Subcutaneous abdominal adipose tissue (tissue), 5 donors: ENCODE results near the gene GJA5.
"Not testable (repeated sequence)": the region's sequence is repeated elsewhere in the genome, so short reads cannot be mapped to it uniquely, and the experiment has no call there.

Experiments used
- H3K27ac ChIP-seq: one replicate; pipeline ENCODE4 v1.7.0; 2013; ENCODE audit warnings: low read depth, mild to moderate bottlenecking, inconsistent platforms, low read length, moderate library complexity
- H3K27me3 ChIP-seq, 5 donors: one replicate each; pipeline ENCODE4 v1.7.0; 2013; ENCODE audit warnings: low read length in 5 of 5, inconsistent platforms in 1 of 5; ENCODE audit not compliant: control insufficient read depth in 5 of 5, insufficient read depth in 4 of 5
- H3K36me3 ChIP-seq, 5 donors: one replicate each; pipeline ENCODE4 v1.7.0; 2013; ENCODE audit warnings: low read length in 5 of 5; ENCODE audit not compliant: control insufficient read depth in 5 of 5, insufficient read depth in 5 of 5
- H3K4me1 ChIP-seq, 5 donors: one replicate each; pipeline ENCODE4 v1.7.0; 2013; ENCODE audit warnings: low read length in 5 of 5, mild to moderate bottlenecking in 3 of 5, moderate library complexity in 1 of 5; ENCODE audit not compliant: control insufficient read depth in 5 of 5, insufficient read depth in 5 of 5
- H3K4me3 ChIP-seq, 5 donors: one replicate each; pipeline ENCODE4 v1.7.0; 2013; ENCODE audit warnings: low read length in 5 of 5, low read depth in 1 of 5
- H3K9ac ChIP-seq, 5 donors: one replicate each; pipeline ENCODE4 v1.7.0; 2013; ENCODE audit warnings: low read length in 5 of 5, mild to moderate bottlenecking in 4 of 5, moderate library complexity in 3 of 5
- H3K9me3 ChIP-seq, 5 donors: one replicate each; pipeline ENCODE4 v1.7.0; 2013; ENCODE audit warnings: low read length in 5 of 5; ENCODE audit not compliant: control insufficient read depth in 5 of 5
- donor health status: healthy.
- donor health status: healthy.
- donor health status: healthy.
- donor health status: healthy.
- donor health status: healthy.

The GJA5 gene

DNA sequence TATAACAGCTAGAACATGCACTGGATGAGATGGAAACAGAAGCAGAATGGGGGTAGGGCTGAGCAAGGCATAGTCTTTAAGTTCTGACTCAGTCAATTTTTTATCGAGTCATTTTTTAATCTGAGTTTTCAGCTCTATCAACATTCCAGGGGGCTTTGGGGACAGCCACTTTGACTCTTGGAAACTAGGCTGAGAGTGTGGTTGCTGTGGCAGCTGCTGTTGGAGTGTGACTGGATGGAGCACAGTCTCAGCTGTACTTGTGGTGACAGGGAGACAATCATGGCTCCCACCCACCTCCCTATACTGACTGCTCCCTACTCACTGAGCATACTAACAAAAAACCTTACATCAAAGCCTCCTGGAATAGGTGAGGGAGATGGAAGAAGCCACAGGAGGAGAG lies 25.0 kb downstream of the GJA5 start:
- H3K4me3 ChIP-seq: no peak overlapping the region
- no peaks in the 10 kb centered on the region for H3K4me1 ChIP-seq
- no peak overlapping the region for H3K27ac ChIP-seq
- no peaks in the 10 kb centered on the region for H3K36me3 ChIP-seq
- no peaks in the 10 kb centered on the region for H3K27me3 ChIP-seq
- H3K9ac ChIP-seq: no peak overlapping the region
- peaks cover 0 to 4% (median 0%) of the 10 kb centered on the region in 5 donors for H3K9me3 ChIP-seq

DNA sequence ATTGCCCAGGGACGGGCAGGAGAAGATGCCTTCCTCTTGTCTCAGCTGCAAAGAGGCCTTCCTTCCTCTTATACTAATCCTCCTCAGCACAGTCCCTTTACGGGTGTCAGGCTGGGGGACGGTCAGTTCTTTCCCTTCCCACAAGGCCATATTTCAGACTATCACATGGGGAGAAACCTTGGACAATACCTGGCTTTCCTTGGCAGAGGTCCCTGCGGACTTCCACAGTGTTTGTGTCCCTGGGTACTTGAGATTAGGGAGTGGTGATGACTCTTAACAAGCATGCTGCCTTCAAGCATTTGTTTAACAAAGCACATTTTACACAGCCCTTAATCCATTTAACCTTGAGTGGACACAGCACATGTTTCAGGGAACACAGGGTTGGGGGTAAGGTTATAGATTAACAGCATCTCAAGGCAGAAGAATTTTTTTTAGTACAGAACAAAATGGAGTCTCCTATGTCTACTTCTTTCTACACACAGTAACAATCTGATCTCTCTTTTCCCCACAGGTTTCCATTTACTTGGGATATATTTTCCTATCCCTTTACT lies 26.0 kb downstream of the GJA5 start:
- not testable (repeated sequence) for H3K27me3 ChIP-seq, H3K9me3 ChIP-seq, H3K9ac ChIP-seq, H3K4me1 ChIP-seq, H3K36me3 ChIP-seq, H3K4me3 ChIP-seq, H3K27ac ChIP-seq

DNA sequence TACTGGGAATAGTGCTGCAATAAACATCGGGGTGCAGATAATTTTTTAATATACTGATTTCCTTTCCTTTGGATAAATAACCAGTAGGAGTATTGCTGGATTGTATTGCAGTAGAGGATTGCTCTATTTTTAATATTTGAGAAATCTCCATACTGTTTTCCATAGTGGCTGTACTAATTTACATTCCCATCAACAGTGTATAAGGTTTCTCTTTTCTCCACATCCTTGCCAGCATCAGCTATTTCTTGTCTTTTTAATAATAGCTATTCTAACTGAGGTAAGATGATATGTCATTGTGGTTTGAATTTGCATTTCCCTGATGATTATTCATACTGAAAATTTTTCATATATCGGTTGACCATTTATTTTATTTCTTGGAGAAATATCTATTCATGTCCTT lies 31.1 kb downstream of the GJA5 start:
- peaks cover 0 to 2% (median 0%) of the 10 kb centered on the region in 5 donors for H3K9me3 ChIP-seq
- no peak overlapping the region for H3K9ac ChIP-seq
- H3K27me3 ChIP-seq: no peaks in the 10 kb centered on the region
- H3K27ac ChIP-seq: no peak overlapping the region
- H3K36me3 ChIP-seq: no peaks in the 10 kb centered on the region
- H3K4me3 ChIP-seq: no peak overlapping the region
- H3K4me1 ChIP-seq: no peaks in the 10 kb centered on the region

- Histone ChIP-seq H3K4me1 (peaks cover 0 to 10% (median 0%) of the 10 kb centered on the region in 5 donors), H3K9ac (no peak overlapping the region), H3K27ac (no peak overlapping the region), H3K9me3 (no peaks in the 10 kb centered on the region), H3K27me3 (no peaks in the 10 kb centered on the region), H3K36me3 (no peaks in the 10 kb centered on the region), H3K4me3 (no peak overlapping the region)
Measured at GRCh38 chr1:147726168-147726567, 34.2 kb downstream of the GJA5 start.

DNA sequence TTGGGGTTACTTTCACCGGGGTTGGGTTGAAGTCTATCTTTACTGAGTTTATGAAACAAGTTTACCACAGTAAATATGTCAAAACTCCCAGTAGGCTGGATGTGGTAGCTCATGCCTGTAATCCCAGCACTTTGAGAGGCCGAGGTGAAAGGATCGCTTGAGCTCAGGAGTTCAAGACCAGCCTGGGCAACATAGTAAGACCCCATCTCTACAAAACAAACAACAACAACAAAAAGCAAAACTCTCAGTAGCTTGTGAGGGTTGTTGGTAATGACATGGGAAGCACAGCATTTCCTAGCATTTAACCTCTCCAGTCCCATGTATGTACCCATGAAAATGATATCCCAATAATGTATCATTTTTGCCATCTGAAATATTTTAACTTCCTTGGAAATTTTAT lies 34.7 kb downstream of the GJA5 start:
- H3K27me3 ChIP-seq: no peaks in the 10 kb centered on the region
- no peaks in the 10 kb centered on the region for H3K36me3 ChIP-seq
- H3K9me3 ChIP-seq: no peaks in the 10 kb centered on the region
- no peak overlapping the region for H3K4me3 ChIP-seq
- H3K27ac ChIP-seq: no peak overlapping the region
- no peak overlapping the region for H3K9ac ChIP-seq
- H3K4me1 ChIP-seq: peaks cover 0 to 11% (median 0%) of the 10 kb centered on the region in 5 donors

GRCh38 chr1:147723691-147724323 lies 36.6 kb downstream of the GJA5 start:
- Histone ChIP-seq H3K36me3 (no peaks in the 10 kb centered on the region), H3K27me3 (no peaks in the 10 kb centered on the region), H3K9me3 (no peaks in the 10 kb centered on the region), H3K4me3 (no peak overlapping the region), H3K4me1 (peaks cover 0 to 15% (median 0%) of the 10 kb centered on the region in 5 donors), H3K9ac (no peak overlapping the region), H3K27ac (no peak overlapping the region)

DNA sequence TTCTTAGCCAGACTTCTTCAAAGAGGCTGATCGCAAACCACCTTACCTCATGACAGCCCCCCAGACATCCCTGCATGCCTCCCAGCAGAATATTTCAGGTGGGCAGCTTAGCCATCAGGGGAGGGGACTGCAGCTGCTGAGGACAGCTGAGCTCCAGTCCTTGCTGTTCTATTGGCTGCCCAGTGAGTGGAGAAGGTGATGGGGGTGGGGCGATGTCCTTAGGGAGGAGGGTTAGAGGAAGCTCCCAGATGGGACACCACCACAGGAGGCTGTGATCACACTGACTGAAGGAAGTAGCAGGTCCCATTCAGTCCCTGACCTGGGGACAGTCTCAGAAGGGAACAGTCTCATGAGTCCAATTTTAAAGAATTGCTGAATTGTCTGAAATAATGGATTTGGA lies 38.3 kb downstream of the GJA5 start:
- H3K27ac ChIP-seq: no peak overlapping the region
- no peaks in the 10 kb centered on the region for H3K36me3 ChIP-seq
- no peak overlapping the region for H3K4me3 ChIP-seq
- H3K9me3 ChIP-seq: no peaks in the 10 kb centered on the region
- no peaks in the 10 kb centered on the region for H3K27me3 ChIP-seq
- H3K4me1 ChIP-seq: peaks cover 0 to 15% (median 8%) of the 10 kb centered on the region in 5 donors
- no peak overlapping the region for H3K9ac ChIP-seq

- Histone ChIP-seq H3K36me3 (no peaks in the 10 kb centered on the region), H3K27ac (no peak overlapping the region), H3K4me3 (no peak overlapping the region), H3K4me1 (peaks cover 0 to 15% (median 8%) of the 10 kb centered on the region in 5 donors), H3K9ac (no peak overlapping the region), H3K9me3 (no peaks in the 10 kb centered on the region), H3K27me3 (no peaks in the 10 kb centered on the region)
Measured at GRCh38 chr1:147721716-147722115, 38.7 kb downstream of the GJA5 start.

- H3K9ac ChIP-seq: no peak overlapping the region
- peaks cover 0 to 15% (median 8%) of the 10 kb centered on the region in 5 donors for H3K4me1 ChIP-seq
- no peaks in the 10 kb centered on the region for H3K36me3 ChIP-seq
- no peaks in the 10 kb centered on the region for H3K27me3 ChIP-seq
- H3K27ac ChIP-seq: no peak overlapping the region
- no peaks in the 10 kb centered on the region for H3K9me3 ChIP-seq
- no peak overlapping the region for H3K4me3 ChIP-seq
Measured at GRCh38 chr1:147720557-147720956, 39.8 kb downstream of the GJA5 start.

DNA sequence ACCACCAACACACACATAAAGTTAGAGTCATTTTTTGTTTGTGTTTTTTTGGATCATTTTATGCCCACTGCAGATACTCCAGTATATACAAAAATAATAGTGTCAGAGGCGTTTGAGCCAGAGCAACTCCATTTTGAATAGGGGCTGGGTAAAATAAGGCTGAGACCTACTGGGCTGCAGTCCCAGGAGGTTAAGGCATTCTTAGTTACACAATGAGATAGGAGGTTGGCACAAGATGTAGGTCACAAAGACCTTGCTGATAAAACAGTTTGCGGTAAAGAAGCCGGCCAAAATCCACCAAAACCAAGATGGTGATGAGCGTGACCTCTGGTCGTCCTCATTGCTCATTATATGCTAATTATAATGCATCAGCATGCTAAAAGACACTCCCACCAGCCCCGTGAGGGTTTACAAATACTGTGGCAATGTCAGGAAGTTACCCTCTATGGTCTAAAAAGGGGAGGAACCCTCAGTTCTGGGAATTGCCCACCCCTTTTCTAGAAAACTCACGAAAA lies 40.6 kb downstream of the GJA5 start:
- Histone ChIP-seq H3K4me3 (no peak overlapping the region), H3K27ac (no peak overlapping the region), H3K4me1 (peaks cover 0 to 15% (median 8%) of the 10 kb centered on the region in 5 donors), H3K9me3 (no peaks in the 10 kb centered on the region), H3K9ac (no peak overlapping the region), H3K36me3 (no peaks in the 10 kb centered on the region), H3K27me3 (no peaks in the 10 kb centered on the region)
